Astrocyte of the spinal cord (primary cell): ENCODE results near the gene FTH1.
"Not testable (repeated sequence)": the region's sequence is repeated elsewhere in the genome, so short reads cannot be mapped to it uniquely, and the experiment has no call there.

Experiments
- DNase-seq: peaks from one replicate; pipeline ENCODE4 v3.0.0; 2011; ENCODE audit warnings: low read depth, low spot score
- H3K4me3 ChIP-seq: 2 replicates; pipeline ENCODE4 v1.5.1; 2011; ENCODE audit warnings: low read depth, mild to moderate bottlenecking, low read length, moderate library complexity
- in situ Hi-C: cut with HindIII; loops from 2 replicates; pipeline ENCODE4 v1.10.0; 2017; ENCODE audit warnings: low sequenced_read_pairs
- TF ChIP-seq, protein P1 (sequence below): IDR thresholded peaks from 2 replicates; pipeline ENCODE4 v1.5.1; 2012; ENCODE audit warnings: low read depth, mild to moderate bottlenecking, low read length, inconsistent platforms

FTH1 gene

DNA sequence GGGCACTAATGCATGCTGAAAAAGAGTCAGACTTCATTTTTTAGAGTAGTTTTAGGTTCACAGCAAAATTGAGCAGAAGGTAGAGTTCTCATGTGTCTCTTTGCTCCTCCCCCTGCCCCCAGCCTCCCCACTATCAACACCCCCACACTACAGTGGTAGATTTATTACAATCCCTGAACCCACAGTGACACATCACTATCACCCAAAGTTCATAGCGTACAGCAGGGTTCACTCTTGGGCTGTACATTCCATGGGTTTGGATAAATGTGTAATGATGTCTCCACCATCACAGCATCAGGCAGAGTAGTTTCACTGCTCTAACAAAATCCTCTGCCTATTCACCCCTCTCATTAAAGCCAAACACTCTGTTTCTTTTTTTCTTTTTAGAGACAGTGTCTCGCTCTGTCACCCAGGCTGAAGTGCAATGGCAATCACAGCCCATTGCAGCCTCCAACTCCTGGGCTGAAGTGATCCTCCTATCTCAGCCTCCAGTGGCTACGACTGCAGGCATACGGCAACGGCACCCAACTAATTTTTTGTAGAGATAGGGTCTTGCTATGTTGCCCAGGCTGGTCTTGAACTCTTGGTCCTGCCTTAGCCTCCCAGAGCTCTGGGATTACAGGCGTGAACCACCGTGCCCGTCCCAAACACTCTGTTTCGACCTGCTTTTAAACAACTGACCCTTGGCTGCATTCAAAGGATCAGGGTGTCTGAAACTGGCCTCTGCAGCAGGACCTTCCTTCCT is 13.2 kb downstream of the FTH1 start:
- in situ Hi-C loops: no loop called here
- TF ChIP-seq, protein P1, sequence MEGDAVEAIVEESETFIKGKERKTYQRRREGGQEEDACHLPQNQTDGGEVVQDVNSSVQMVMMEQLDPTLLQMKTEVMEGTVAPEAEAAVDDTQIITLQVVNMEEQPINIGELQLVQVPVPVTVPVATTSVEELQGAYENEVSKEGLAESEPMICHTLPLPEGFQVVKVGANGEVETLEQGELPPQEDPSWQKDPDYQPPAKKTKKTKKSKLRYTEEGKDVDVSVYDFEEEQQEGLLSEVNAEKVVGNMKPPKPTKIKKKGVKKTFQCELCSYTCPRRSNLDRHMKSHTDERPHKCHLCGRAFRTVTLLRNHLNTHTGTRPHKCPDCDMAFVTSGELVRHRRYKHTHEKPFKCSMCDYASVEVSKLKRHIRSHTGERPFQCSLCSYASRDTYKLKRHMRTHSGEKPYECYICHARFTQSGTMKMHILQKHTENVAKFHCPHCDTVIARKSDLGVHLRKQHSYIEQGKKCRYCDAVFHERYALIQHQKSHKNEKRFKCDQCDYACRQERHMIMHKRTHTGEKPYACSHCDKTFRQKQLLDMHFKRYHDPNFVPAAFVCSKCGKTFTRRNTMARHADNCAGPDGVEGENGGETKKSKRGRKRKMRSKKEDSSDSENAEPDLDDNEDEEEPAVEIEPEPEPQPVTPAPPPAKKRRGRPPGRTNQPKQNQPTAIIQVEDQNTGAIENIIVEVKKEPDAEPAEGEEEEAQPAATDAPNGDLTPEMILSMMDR: no peak
- H3K4me3 ChIP-seq: no peak overlapping the region
- DNase-seq: no peak

DNA sequence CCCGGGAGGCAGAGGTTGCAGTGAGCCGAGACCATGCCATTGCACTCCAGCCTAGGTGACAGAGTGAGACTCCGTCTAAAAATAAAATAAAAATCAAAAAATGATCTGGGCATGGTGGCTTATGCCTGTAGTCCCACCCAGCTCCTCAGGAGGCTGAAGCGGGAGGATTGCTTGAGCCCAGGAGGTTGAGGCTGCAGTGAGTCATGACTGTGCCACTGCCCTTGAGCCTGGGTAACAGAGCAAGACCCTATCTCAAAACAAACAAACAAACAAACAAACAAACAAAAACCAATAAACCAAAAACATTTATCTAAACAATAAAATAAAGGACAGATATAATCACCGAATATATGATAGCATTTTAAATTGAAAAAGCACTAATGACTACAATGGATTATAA is 13.8 kb downstream of the FTH1 start:
- in situ Hi-C loops, H3K4me3 ChIP-seq, DNase-seq: not testable (repeated sequence)

DNA sequence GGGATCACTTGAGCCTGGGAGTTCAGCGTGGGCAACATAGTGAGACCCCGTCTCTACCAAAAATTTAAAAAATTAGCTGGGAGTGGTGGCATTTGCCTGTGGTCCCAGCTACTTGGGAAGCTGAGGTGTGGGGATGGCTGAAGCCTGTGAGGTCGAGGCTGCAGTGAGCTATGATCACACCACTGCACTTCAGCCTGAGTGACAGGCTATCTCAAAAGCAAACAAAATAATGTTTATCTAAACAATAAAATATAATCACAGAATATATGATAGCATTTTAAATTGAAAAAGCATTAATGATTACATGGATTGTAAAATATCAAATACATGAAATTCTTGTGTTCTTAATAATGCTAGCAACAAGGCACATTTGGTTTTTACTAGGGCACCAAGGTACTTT is 14.6 kb downstream of the FTH1 start:
- in situ Hi-C loops: no loop called here
- no peak overlapping the region for H3K4me3 ChIP-seq
- no peak for DNase-seq
- TF ChIP-seq, protein P1: no peak

DNA sequence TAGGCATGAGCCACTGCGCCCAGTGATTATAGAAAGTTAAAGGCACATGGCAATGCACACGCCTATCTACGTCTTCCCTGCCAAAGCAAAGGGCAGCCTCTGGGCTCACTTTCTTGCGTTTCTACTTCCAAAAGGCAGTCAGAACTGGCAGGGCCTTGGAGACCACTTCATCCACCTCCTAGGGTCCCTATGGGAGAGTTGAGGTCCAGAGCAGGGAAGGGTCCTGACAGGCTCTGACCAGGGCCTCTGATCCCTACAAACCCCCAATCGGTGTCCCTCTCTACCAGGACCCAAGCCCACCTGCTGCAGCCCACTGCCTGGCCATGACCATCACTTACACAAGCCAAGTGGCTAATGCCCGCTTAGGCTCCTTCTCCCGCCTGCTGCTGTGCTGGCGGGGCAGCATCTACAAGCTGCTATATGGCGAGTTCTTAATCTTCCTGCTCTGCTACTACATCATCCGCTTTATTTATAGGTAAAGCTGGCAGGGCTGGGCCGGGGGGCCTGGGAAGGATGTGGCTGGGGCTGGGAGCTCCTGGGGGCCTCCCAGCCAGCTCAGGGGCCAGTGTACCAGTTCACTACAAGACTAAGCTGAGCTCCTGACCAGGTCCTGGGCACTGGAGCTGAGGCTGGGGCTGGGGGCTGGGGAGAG is 15.8 kb downstream of the FTH1 start:
- in situ Hi-C loops: no loop called here
- DNase-seq: no peak

DNA sequence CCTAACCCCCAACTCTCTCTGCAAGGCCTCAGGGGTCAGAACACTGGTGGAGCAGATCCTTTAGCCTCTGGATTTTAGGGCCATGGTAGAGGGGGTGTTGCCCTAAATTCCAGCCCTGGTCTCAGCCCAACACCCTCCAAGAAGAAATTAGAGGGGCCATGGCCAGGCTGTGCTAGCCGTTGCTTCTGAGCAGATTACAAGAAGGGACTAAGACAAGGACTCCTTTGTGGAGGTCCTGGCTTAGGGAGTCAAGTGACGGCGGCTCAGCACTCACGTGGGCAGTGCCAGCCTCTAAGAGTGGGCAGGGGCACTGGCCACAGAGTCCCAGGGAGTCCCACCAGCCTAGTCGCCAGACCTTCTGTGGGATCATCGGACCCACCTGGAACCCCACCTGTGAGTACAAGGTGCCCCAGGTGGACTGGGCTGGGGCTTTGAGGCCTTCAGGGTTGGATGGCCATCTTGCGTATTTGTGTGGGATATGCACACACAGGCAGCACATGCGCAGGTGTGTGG is 17.3 kb downstream of the FTH1 start, which contains the start of gene BEST1:
BEST1 (plus strand) TSS at position 317 of the 513 bp plus-strand sequence. CDS start 1,456 bp downstream, outside the sequence.
- in situ Hi-C loops: no loop called here
- H3K4me3 ChIP-seq: no peak within 1 kb of the TSS
- no peak for DNase-seq
- TF ChIP-seq, protein P1: no peak

More for the DNA sequence above, 15.8 kb downstream of the FTH1 start:
- H3K4me3 ChIP-seq: no peak overlapping the region
- TF ChIP-seq, protein P1: no peak

DNA sequence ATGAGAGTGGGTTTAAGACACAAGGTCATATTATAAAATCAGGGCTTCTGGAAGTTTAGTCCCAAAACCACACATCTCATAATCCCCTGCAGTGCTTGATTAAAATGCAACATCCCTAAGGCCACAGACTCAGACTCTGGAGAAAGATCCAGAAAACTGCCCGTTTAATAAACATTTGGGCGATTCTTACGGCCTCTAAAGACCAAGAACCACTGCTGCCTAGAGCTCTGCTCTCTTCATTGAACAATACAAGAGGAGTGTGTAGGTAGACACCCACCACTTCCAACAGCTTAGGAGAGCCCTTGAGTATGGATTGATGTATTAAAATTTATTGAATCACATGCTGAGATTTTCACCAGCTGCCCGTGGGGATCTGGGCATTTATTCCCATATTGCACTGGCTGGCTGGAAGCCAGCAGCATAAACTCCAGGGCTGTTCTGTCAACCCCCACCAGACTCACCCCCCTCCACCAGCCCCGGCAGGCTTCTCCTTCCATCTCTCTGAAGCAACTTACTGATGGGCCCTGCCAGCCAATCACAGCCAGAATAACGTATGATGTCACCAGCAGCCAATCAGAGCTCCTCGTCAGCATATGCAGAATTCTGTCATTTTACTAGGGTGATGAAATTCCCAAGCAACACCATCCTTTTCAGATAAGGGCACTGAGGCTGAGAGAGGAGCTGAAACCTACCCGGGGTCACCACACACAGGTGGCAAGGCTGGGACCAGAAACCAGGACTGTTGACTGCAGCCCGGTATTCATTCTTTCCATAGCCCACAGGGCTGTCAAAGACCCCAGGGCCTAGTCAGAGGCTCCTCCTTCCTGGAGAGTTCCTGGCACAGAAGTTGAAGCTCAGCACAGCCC is 18.0 kb downstream of the FTH1 start:
- peak; percentile 91 for DNase-seq
- no peak overlapping the region for H3K4me3 ChIP-seq
- TF ChIP-seq, protein P1: no peak
- in situ Hi-C loops: no loop called here
